MM.1S (cell line): Measurements from ENCODE around the gene CALY.

Experiments used
- DNase-seq: peaks from one replicate; pipeline ENCODE4 v3.0.0-alpha.2; 2015
- H2AFZ ChIP-seq: fragments of 300-600 bp; sonication (generic); 2 replicates; pipeline ENCODE4 v1.6.0; 2016; ENCODE audit warnings: antibody characterized with exemption, low read length
- H3F3A ChIP-seq: fragments of 300-600 bp; sonication (generic); 2 replicates; pipeline ENCODE4 v1.6.1; 2016; ENCODE audit warnings: mild to moderate bottlenecking, antibody characterized with exemption, low read length, moderate library complexity, mixed read lengths; ENCODE audit not compliant: insufficient read depth
- H3K27ac ChIP-seq: fragments of 300-600 bp; sonication (generic); 2 replicates; pipeline ENCODE4 v1.5.1; 2016; ENCODE audit warnings: mild to moderate bottlenecking, low read length
- H3K27me3 ChIP-seq: fragments of 300-600 bp; sonication (generic); replicated peaks from 2 replicates; pipeline ENCODE4 v1.6.0; 2016; ENCODE audit warnings: low read length; ENCODE audit not compliant: insufficient read depth
- H3K36me3 ChIP-seq: fragments of 300-600 bp; sonication (generic); replicated peaks from 2 replicates; pipeline ENCODE4 v1.6.1; 2016; ENCODE audit warnings: mild to moderate bottlenecking, low read length, mixed read lengths; ENCODE audit not compliant: insufficient read depth
- H3K4me1 ChIP-seq: fragments of 300-600 bp; sonication (generic); 2 replicates; pipeline ENCODE4 v1.6.1; 2016; ENCODE audit warnings: low read length, mixed read lengths
- H3K4me2 ChIP-seq: fragments of 300-600 bp; sonication (generic); 2 replicates; pipeline ENCODE4 v1.6.0; 2016; ENCODE audit warnings: low read depth, low read length
- H3K4me3 ChIP-seq: fragments of 300-600 bp; sonication (generic); 2 replicates; pipeline ENCODE4 v1.5.1; 2016; ENCODE audit warnings: low read length, mixed read lengths
- H3K79me2 ChIP-seq: fragments of 300-600 bp; sonication (generic); 2 replicates; pipeline ENCODE4 v1.6.1; 2016; ENCODE audit warnings: mixed run types, low read length, mixed read lengths
- H3K9ac ChIP-seq: fragments of 300-600 bp; sonication (generic); 2 replicates; pipeline ENCODE4 v1.6.1; 2016; ENCODE audit warnings: low read length, mixed read lengths
- H3K9me2 ChIP-seq: fragments of 300-600 bp; sonication (generic); replicated peaks from 2 replicates; pipeline ENCODE4 v1.6.1; 2016; ENCODE audit warnings: mild to moderate bottlenecking, low read length, mixed read lengths; ENCODE audit not compliant: insufficient read depth
- H3K9me3 ChIP-seq: fragments of 300-600 bp; sonication (generic); replicated peaks from 2 replicates; pipeline ENCODE4 v1.6.1; 2016; ENCODE audit warnings: mild to moderate bottlenecking, low read length, mixed read lengths; ENCODE audit not compliant: insufficient read depth
- H4K20me1 ChIP-seq: fragments of 300-600 bp; sonication (generic); 2 replicates; pipeline ENCODE4 v1.6.1; 2016; ENCODE audit warnings: mild to moderate bottlenecking, low read length, moderate library complexity, mixed read lengths; ENCODE audit not compliant: insufficient read depth
- EZH2 ChIP-seq: fragments of 300-600 bp; sonication (generic); optimal IDR thresholded peaks from 2 replicates; pipeline ENCODE3; 2017; ENCODE audit warnings: low read depth, mild to moderate bottlenecking, antibody characterized with exemption, low read length, mixed read lengths
- EZH2phosphoT487 ChIP-seq: fragments of 300-600 bp; sonication (generic); IDR thresholded peaks from 2 replicates; pipeline ENCODE4 v1.6.1; 2018; ENCODE audit warnings: antibody characterized with exemption, low read length
- TF ChIP-seq, protein P1 (sequence below): fragments of 300-600 bp; sonication (generic); IDR thresholded peaks from 2 replicates; pipeline ENCODE4 v1.5.1; 2016; ENCODE audit warnings: antibody characterized with exemption, low read length, mixed read lengths

CALY gene

DNA sequence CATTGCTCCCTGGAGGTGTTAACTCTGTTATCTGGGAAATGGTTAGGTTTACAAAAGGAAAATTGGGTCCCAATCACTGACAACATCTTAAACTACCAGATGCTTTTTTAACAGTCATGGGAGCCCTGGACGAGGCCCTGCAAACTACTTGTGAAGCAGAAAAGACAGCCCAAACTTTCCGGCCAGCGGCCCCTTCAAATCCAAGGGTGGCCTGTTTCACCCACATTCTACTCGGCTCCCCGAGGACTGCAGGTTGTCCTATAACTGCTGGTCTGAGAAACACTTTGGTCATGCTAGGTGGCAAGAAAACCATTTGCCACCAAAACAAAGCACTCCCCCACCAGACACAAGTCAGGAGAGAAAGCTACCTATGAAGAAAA, 30.6 kb downstream of the CALY start:
- no peak for TF ChIP-seq EZH2phosphoT487
- TF ChIP-seq, protein P1, sequence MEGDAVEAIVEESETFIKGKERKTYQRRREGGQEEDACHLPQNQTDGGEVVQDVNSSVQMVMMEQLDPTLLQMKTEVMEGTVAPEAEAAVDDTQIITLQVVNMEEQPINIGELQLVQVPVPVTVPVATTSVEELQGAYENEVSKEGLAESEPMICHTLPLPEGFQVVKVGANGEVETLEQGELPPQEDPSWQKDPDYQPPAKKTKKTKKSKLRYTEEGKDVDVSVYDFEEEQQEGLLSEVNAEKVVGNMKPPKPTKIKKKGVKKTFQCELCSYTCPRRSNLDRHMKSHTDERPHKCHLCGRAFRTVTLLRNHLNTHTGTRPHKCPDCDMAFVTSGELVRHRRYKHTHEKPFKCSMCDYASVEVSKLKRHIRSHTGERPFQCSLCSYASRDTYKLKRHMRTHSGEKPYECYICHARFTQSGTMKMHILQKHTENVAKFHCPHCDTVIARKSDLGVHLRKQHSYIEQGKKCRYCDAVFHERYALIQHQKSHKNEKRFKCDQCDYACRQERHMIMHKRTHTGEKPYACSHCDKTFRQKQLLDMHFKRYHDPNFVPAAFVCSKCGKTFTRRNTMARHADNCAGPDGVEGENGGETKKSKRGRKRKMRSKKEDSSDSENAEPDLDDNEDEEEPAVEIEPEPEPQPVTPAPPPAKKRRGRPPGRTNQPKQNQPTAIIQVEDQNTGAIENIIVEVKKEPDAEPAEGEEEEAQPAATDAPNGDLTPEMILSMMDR, result no peak
- no peak for TF ChIP-seq EZH2
- Histone ChIP-seq H3K79me2 (peaks cover 61% of the 10 kb centered on the region), H3K9ac (no peak overlapping the region), H3K9me2 (no peaks in the 10 kb centered on the region), H3K36me3 (no peaks in the 10 kb centered on the region), H3K9me3 (no peaks in the 10 kb centered on the region), H2AFZ (no peak overlapping the region), H3K27ac (no peak overlapping the region), H3K4me2 (no peak overlapping the region), H4K20me1 (no peaks in the 10 kb centered on the region), H3K27me3 (no peaks in the 10 kb centered on the region), H3F3A (peaks cover 6% of the 10 kb centered on the region; the same call in 1 of the 2 replicates), H3K4me3 (no peak overlapping the region), H3K4me1 (peaks cover 10% of the 10 kb centered on the region)
- no peak for DNase-seq

DNA sequence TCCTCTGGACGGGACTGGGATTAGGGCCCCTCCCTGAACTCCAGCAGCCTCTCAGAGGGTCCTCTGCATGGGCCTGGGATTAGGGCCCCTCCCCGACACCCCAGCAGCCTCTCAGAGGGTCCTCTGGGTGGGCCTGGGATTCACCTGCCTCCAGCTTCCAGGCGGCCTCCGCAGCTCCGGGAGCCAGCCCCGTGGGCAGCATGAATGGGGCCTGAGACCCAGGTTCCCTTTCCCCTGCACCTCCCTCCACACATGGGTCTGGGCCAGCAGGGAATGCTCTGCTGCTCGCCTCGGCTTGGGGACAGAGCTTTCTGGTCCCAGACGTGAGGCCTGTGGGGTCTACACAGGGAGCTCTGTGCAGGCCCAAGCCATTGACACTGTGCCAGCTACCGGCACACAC, 33.5 kb downstream of the CALY start:
- H3K4me2 ChIP-seq, result no peak overlapping the region
- H3K4me1 ChIP-seq, result peaks cover 5% of the 10 kb centered on the region; the same call in 1 of the 2 replicates
- no peak for DNase-seq
- H3K27me3 ChIP-seq, result no peaks in the 10 kb centered on the region
- no peak overlapping the region for H2AFZ ChIP-seq
- H3K9me2 ChIP-seq, result no peaks in the 10 kb centered on the region
- peaks cover 4% of the 10 kb centered on the region; the same call in 1 of the 2 replicates for H3F3A ChIP-seq
- H3K27ac ChIP-seq, result no peak overlapping the region
- no peak overlapping the region for H3K4me3 ChIP-seq
- no peaks in the 10 kb centered on the region for H4K20me1 ChIP-seq
- TF ChIP-seq, protein P1, result no peak
- TF ChIP-seq EZH2phosphoT487 (no peak), EZH2 (no peak)
- peaks cover 57% of the 10 kb centered on the region for H3K79me2 ChIP-seq
- no peaks in the 10 kb centered on the region; the same call in 1 of the 2 replicates for H3K36me3 ChIP-seq
- no peaks in the 10 kb centered on the region for H3K9me3 ChIP-seq
- H3K9ac ChIP-seq, result no peak overlapping the region

DNA sequence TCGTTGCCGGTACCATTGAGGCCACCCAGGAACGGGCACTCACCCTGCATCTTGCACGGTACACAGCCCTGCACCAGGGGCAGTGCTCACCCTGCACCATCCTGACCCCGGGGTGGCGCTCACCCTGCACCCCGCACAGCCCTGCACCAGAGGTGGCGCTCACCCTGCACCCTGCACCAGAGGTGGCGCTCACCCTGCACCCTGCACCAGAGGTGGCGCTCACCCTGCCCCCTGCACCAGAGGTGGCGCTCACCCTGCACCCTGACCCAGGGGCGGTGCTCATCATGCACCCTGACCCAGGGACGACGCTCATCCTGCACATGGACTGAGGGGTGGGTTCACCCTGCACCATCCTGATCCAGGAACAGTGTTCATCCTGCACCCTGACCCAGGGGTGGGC, 34.5 kb downstream of the CALY start:
- H3K79me2 ChIP-seq, result peaks cover 47% of the 10 kb centered on the region
- no peaks in the 10 kb centered on the region for H4K20me1 ChIP-seq

More for the DNA sequence above, 34.5 kb downstream of the CALY start:
- peaks cover 5% of the 10 kb centered on the region; the same call in 1 of the 2 replicates for H3K4me1 ChIP-seq
- TF ChIP-seq EZH2 (no peak), EZH2phosphoT487 (no peak)
- TF ChIP-seq, protein P1, result no peak
- no peaks in the 10 kb centered on the region for H3K9me3 ChIP-seq
- no peak overlapping the region for H3K27ac ChIP-seq
- no peaks in the 10 kb centered on the region for H3K9me2 ChIP-seq
- H3K36me3 ChIP-seq, result no peaks in the 10 kb centered on the region; the same call in 1 of the 2 replicates
- H2AFZ ChIP-seq, result no peak overlapping the region
- no peak overlapping the region for H3K4me3 ChIP-seq
- H3K4me2 ChIP-seq, result no peak overlapping the region
- no peak for DNase-seq
- H3K9ac ChIP-seq, result no peak overlapping the region
- H3F3A ChIP-seq, result no peaks in the 10 kb centered on the region
- H3K27me3 ChIP-seq, result no peaks in the 10 kb centered on the region
